Measurements from ENCODE around the gene HLCS. TPM values are rescaled to one million over a fixed set of nuclear protein-coding genes. Genes with fewer than 3 reads are reported as not detected.

HLCS gene
- total and polyA plus RNA-seq, 7 donors, result 3.0 to 26.0 (median 12.5) TPM

DNA sequence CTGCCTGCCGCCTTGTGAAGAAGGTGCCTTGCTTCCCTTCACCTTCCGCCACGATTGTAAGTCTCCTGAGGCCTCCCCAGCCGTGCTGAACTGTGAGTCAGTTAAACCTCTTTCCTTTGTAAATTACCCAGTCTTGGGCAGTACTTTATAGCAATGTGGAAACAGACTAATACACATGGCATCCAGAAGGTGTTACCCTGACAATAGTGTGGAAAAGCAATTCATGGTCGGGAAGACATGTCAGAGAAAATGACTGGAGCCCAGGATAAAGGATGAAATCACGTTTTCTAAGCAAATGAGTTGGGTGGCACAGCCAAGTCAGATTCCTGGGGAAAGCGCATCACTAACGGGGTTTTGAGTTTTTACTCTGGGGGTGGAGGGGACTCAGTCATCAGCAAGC is 76.4 kb downstream of the HLCS start:
- Histone ChIP-seq H3K4me3 (no peak overlapping the region), H3K27me3 (no peaks in the 10 kb centered on the region), H3K4me1 (no peaks in the 10 kb centered on the region), H3K36me3 (peaks cover 0 to 7% (median 0%) of the 10 kb centered on the region in 4 donors), H3K9me3 (no peaks in the 10 kb centered on the region), H3K27ac (no peak overlapping the region)
- 94 to 95% methylated on average over 8 of the region's 8 CpGs for WGBS, 2 donors
- no peak for TF ChIP-seq EP300 (IDR thresholded peaks at IDR 0.05)
- intact Hi-C loops (cut with DNase I), result no loop called here
- no peak for DNase-seq

DNA sequence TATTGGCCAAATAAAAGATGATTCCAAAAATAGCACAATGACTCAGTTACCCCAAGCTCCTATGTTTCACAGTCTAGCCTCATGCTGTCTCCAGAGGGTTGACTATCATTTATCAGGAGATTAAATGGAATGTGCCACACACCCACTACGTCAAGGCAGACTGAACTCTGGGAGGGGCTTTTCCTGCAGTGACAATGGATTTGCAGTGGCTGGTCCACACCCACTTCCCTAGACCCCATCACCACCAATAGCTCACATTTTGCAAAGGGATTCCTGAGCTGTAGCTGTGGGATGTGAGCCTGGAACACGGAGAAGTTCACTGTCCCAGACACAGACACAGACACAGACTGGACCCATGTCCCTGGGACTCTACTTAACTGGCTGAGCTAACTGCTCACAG is 77.1 kb downstream of the HLCS start:
- H3K9me3 ChIP-seq, result no peaks in the 10 kb centered on the region
- H3K36me3 ChIP-seq, result peaks cover 0 to 7% (median 0%) of the 10 kb centered on the region in 4 donors
- WGBS, 2 donors, result 88% methylated on average over 2 of the region's 2 CpGs
- no peak overlapping the region for H3K27ac ChIP-seq
- TF ChIP-seq EP300 (IDR thresholded peaks at IDR 0.05) (no peak), POLR2A (IDR thresholded peaks at IDR 0.05) (no peak), POLR2AphosphoS5 (IDR thresholded peaks at IDR 0.05) (no peak)
- no peaks in the 10 kb centered on the region for H3K4me1 ChIP-seq
- intact Hi-C loops (cut with DNase I), result no loop called here
- H3K4me3 ChIP-seq, result no peak overlapping the region
- H3K27me3 ChIP-seq, result no peaks in the 10 kb centered on the region
- no peak for DNase-seq

DNA sequence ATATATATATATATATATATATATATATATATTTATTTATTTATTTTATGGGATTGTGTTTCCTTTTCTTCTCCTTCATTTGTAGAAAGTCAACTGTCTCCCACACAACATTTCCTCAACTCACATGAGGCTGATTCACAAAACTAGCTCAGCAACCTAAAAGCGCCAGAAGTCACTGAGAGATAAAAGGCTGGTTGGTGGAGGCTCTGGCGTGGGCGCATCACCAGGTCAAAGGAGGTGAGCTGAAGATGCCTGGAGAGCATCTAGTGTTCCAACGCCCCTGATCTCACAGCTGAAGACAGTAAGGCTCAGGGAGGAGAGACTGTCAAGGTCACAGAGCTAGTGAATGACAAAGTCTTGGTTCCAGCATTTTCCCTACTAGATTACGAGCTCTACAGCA is 78.0 kb downstream of the HLCS start:
- Histone ChIP-seq H3K4me3 (no peak overlapping the region), H3K4me1 (no peaks in the 10 kb centered on the region), H3K36me3 (peaks cover 0 to 7% (median 0%) of the 10 kb centered on the region in 4 donors), H3K27me3 (no peaks in the 10 kb centered on the region), H3K9me3 (no peaks in the 10 kb centered on the region), H3K27ac (no peak overlapping the region)
- no peak for DNase-seq
- 76 to 91% methylated on average over 5 of the region's 5 CpGs for WGBS, 2 donors
- intact Hi-C loops (cut with DNase I), result no loop called here
- TF ChIP-seq POLR2A (IDR thresholded peaks at IDR 0.05), result no peak
- TF ChIP-seq EP300 (IDR thresholded peaks at IDR 0.05), result no peak
- TF ChIP-seq, protein P1, sequence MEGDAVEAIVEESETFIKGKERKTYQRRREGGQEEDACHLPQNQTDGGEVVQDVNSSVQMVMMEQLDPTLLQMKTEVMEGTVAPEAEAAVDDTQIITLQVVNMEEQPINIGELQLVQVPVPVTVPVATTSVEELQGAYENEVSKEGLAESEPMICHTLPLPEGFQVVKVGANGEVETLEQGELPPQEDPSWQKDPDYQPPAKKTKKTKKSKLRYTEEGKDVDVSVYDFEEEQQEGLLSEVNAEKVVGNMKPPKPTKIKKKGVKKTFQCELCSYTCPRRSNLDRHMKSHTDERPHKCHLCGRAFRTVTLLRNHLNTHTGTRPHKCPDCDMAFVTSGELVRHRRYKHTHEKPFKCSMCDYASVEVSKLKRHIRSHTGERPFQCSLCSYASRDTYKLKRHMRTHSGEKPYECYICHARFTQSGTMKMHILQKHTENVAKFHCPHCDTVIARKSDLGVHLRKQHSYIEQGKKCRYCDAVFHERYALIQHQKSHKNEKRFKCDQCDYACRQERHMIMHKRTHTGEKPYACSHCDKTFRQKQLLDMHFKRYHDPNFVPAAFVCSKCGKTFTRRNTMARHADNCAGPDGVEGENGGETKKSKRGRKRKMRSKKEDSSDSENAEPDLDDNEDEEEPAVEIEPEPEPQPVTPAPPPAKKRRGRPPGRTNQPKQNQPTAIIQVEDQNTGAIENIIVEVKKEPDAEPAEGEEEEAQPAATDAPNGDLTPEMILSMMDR (IDR thresholded peaks at IDR 0.05), result no peak
- TF ChIP-seq POLR2AphosphoS5 (IDR thresholded peaks at IDR 0.05), result no peak

DNA sequence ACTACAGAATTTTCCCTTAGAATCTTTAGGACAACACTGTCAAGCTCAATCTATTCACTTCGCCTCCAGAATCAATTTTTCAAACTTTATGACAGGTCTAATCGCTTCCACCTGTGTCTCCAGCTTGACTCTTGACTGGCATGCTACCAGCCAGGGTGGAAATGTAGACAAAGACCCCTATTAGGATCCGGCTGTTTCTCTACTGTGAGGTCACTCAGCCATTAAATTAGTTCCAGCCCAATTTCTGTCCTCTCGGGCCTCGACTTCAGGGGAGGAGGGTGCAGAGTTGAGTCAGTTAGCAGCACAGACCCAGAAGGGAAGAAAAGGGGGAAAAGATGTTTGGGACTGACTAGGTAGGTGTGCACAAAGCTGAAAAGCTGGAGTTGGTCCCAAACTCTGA is 78.5 kb downstream of the HLCS start:
- H3K27ac ChIP-seq, result no peak overlapping the region
- H3K4me1 ChIP-seq, result no peaks in the 10 kb centered on the region
- H3K27me3 ChIP-seq, result no peaks in the 10 kb centered on the region
- H3K4me3 ChIP-seq, result no peak overlapping the region
- 89 to 94% methylated on average over 5 of the region's 5 CpGs for WGBS, 2 donors
- intact Hi-C loops (cut with DNase I), result no loop called here
- no peak for TF ChIP-seq POLR2AphosphoS5 (IDR thresholded peaks at IDR 0.05)
- TF ChIP-seq, protein P1 (IDR thresholded peaks at IDR 0.05), result no peak
- TF ChIP-seq EP300 (IDR thresholded peaks at IDR 0.05), result no peak
- TF ChIP-seq POLR2A (IDR thresholded peaks at IDR 0.05), result no peak
- DNase-seq, result no peak
- H3K9me3 ChIP-seq, result no peaks in the 10 kb centered on the region
- peaks cover 0 to 7% (median 0%) of the 10 kb centered on the region in 4 donors for H3K36me3 ChIP-seq

DNA sequence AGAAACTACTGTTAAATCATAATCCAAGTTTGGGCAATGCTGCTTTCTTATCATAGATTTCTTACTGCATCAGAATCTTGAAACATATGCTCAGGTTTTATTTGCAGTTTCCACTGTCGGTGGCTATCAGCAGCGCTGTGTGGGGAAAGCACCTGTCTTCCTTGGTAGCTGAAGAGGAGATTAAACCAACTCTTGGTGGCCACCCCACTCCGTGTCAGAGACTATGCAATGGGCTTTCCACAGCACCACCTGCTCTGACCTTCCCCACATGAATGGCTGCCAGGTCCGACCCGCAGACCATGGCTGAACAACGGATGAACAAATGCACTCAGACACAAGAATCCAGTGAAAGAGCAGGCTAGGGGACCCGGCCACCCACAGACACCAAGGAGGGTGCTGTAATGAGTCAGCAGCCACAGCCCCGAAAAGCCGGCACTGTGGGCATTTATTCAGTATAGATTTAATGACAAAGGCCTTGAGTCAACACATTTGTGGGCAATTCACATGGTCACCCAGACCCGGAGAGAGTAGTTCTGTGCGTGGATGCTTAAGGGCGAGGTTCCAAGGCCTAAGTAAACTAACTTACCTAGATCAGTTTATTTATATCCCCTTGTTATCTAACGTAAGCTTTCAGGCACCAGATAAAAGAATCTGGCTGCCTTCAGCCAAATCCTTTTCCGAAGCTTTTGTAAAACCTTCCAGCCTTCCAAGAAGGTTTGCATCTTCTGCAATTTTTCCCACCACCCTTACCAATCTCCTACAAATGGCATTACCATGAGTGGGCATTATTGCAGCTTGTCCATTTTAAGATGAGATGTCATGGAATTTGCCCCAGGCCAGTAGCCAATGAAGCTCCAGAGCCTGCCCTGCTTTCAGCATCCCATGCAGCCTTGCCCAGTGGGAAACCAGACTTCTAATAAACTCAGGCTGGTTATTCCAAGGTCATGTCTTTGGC is 82.7 kb downstream of the HLCS start:
- Histone ChIP-seq H3K27me3 (no peaks in the 10 kb centered on the region), H3K9me3 (no peaks in the 10 kb centered on the region), H3K36me3 (no peaks in the 10 kb centered on the region), H3K27ac (no peak overlapping the region), H3K4me3 (no peak overlapping the region), H3K4me1 (no peaks in the 10 kb centered on the region)
- WGBS, 2 donors, result 86 to 90% methylated on average over 14 of the region's 14 CpGs
- TF ChIP-seq POLR2AphosphoS5 (IDR thresholded peaks at IDR 0.05) (no peak), POLR2A (IDR thresholded peaks at IDR 0.05) (no peak), EP300 (IDR thresholded peaks at IDR 0.05) (no peak)
- TF ChIP-seq, protein P1 (IDR thresholded peaks at IDR 0.05), result no peak
- intact Hi-C loops (cut with DNase I), result no loop called here
- no peak for DNase-seq

Measured in sigmoid colon (tissue), 7 donors.